A673 (cell line): ENCODE data around the gene FIP1L1.

Experiments used
- EZH2 ChIP-seq: fragments of 200-600 bp; sonication (generic); IDR thresholded peaks from 2 replicates; pipeline ENCODE4 v1.6.1; 2017; ENCODE audit warnings: borderline replicate concordance, low read depth, mild to moderate bottlenecking, mixed read lengths, antibody characterized with exemption, low read length; ENCODE audit not compliant: poor library complexity, severe bottlenecking
- TF ChIP-seq, protein P1 (sequence below): fragments of 300-800, 200-600 bp; sonication (generic); conservative IDR thresholded peaks from 2 replicates; pipeline ENCODE4 v1.5.1; 2017; ENCODE audit warnings: low read depth, mild to moderate bottlenecking, antibody characterized with exemption, low read length, moderate library complexity, mixed read lengths

DNA sequence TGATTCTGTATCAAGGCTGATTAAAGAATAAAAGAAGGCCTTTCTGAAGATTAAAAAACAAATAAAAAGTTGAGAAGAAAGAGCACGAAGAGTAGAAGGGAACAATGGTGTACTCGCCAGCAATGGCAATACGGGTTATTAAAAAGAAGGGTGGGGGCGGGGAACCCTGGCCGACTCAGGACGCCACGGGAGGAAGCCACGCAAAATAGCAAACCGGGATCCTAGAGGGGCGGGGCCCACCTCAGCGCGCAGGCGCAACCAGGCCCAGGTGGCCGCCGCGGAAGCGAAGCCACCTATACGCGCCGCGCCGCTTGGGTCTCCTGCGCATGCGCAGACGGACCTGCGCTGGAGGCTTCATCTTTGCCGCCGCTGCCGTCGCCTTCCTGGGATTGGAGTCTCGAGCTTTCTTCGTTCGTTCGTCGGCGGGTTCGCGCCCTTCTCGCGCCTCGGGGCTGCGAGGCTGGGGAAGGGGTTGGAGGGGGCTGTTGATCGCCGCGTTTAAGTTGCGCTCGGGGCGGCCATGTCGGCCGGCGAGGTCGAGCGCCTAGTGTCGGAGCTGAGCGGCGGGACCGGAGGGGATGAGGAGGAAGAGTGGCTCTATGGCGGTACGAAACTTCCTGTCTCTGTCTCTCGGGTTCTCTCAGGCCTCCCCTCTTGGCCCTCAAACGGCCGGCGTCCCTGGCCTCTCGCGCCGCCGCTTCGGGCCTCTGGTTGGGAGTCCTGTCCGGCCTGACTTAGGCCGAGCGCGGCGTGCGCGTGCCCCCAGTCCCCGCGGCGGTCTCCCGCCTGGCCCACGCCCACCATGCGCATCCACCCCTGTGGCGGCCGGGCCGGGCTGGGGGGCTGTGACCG, at the start of gene FIP1L1:
- no peak for TF ChIP-seq EZH2
- TF ChIP-seq, protein P1, sequence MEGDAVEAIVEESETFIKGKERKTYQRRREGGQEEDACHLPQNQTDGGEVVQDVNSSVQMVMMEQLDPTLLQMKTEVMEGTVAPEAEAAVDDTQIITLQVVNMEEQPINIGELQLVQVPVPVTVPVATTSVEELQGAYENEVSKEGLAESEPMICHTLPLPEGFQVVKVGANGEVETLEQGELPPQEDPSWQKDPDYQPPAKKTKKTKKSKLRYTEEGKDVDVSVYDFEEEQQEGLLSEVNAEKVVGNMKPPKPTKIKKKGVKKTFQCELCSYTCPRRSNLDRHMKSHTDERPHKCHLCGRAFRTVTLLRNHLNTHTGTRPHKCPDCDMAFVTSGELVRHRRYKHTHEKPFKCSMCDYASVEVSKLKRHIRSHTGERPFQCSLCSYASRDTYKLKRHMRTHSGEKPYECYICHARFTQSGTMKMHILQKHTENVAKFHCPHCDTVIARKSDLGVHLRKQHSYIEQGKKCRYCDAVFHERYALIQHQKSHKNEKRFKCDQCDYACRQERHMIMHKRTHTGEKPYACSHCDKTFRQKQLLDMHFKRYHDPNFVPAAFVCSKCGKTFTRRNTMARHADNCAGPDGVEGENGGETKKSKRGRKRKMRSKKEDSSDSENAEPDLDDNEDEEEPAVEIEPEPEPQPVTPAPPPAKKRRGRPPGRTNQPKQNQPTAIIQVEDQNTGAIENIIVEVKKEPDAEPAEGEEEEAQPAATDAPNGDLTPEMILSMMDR = no peak
